GDM1 (cell line): ENCODE results near the gene ZC3H12A.
A peak's percentile ranks its signal among the peaks of the same experiment; 100 is the strongest.

ENCODE experiments used
- DNase-seq: peaks from one replicate; lab custom pipeline; 2025; lab: John Stamatoyannopoulos, UW

The ZC3H12A gene

GRCh38 chr1:37455516-37455915, 18.9 kb upstream of the ZC3H12A start:
- no peak for DNase-seq

GRCh38 chr1:37456614-37457013, 17.8 kb upstream of the ZC3H12A start:
- DNase-seq: no peak

- DNase-seq: no peak
Measured at GRCh38 chr1:37458551-37458950, 15.8 kb upstream of the ZC3H12A start.

GRCh38 chr1:37461698-37462436, 12.5 kb upstream of the ZC3H12A start:
- DNase-seq: no peak

GRCh38 chr1:37464443-37464842, 9.9 kb upstream of the ZC3H12A start:
- no peak for DNase-seq

- DNase-seq: no peak
Measured at GRCh38 chr1:37465593-37466517, 8.5 kb upstream of the ZC3H12A start.

- no peak for DNase-seq
Measured at GRCh38 chr1:37468037-37468436, 6.3 kb upstream of the ZC3H12A start.

- DNase-seq: no peak
Measured at GRCh38 chr1:37469386-37469785, 5.0 kb upstream of the ZC3H12A start.

GRCh38 chr1:37471345-37472231, 2.8 kb upstream of the ZC3H12A start:
- DNase-seq: peak; percentile 62

- DNase-seq: no peak
Measured at GRCh38 chr1:37472281-37472680, 2.1 kb upstream of the ZC3H12A start.

GRCh38 chr1:37472994-37473393, 1.4 kb upstream of the ZC3H12A start:
- DNase-seq: no peak

- DNase-seq: no peak
Measured at GRCh38 chr1:37473431-37474045, 842 bp upstream of the ZC3H12A start.

- DNase-seq: no peak
Measured at GRCh38 chr1:37474697-37475379, 458 bp downstream of the ZC3H12A start.

GRCh38 chr1:37475380-37476086, 1.2 kb downstream of the ZC3H12A start:
- DNase-seq: no peak

- no peak for DNase-seq
Measured at GRCh38 chr1:37476087-37476452, 1.7 kb downstream of the ZC3H12A start.

GRCh38 chr1:37476460-37477197, 2.2 kb downstream of the ZC3H12A start:
- DNase-seq: no peak

GRCh38 chr1:37477198-37477931, 3.0 kb downstream of the ZC3H12A start:
- peak; percentile 33 for DNase-seq

GRCh38 chr1:37477946-37478345, 3.6 kb downstream of the ZC3H12A start:
- no peak for DNase-seq

GRCh38 chr1:37478451-37478881, 4.1 kb downstream of the ZC3H12A start:
- DNase-seq: no peak
